ENCODE data around the gene NEDD4L.

GRCh38 chr18:58401191-58401590 lies 357.2 kb downstream of the NEDD4L start:
- TF ChIP-seq, protein P1, sequence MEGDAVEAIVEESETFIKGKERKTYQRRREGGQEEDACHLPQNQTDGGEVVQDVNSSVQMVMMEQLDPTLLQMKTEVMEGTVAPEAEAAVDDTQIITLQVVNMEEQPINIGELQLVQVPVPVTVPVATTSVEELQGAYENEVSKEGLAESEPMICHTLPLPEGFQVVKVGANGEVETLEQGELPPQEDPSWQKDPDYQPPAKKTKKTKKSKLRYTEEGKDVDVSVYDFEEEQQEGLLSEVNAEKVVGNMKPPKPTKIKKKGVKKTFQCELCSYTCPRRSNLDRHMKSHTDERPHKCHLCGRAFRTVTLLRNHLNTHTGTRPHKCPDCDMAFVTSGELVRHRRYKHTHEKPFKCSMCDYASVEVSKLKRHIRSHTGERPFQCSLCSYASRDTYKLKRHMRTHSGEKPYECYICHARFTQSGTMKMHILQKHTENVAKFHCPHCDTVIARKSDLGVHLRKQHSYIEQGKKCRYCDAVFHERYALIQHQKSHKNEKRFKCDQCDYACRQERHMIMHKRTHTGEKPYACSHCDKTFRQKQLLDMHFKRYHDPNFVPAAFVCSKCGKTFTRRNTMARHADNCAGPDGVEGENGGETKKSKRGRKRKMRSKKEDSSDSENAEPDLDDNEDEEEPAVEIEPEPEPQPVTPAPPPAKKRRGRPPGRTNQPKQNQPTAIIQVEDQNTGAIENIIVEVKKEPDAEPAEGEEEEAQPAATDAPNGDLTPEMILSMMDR (IDR thresholded peaks at IDR 0.05), result no peak
- TF ChIP-seq EP300 (IDR thresholded peaks at IDR 0.05), result no peak

Measured in sigmoid colon (tissue), 4 donors.